HepG2 (cell line): ENCODE results near the gene ACE. TPM values are rescaled to one million over a fixed set of nuclear protein-coding genes. Genes with fewer than 3 reads are reported as not detected.

ENCODE experiments used
- ELF1 ChIP-seq: sonication (generic); formaldehyde crosslinking; IDR thresholded peaks from 2 replicates; pipeline ENCODE4 v1.4.0; 2020; ENCODE audit warnings: missing genetic modification reagents
- ELK4 ChIP-seq: sonication (generic); formaldehyde crosslinking; IDR thresholded peaks from 2 replicates; pipeline ENCODE4 v1.9.0; 2021; ENCODE audit warnings: missing genetic modification reagents, borderline replicate concordance
- GTF3A ChIP-seq: sonication (generic); formaldehyde crosslinking; conservative IDR thresholded peaks from 2 replicates; pipeline ENCODE4 v1.4.0; 2020; ENCODE audit warnings: mild to moderate bottlenecking, missing genetic modification reagents
- NCOR1 ChIP-seq: fragments of 200-600 bp; sonication (generic); IDR thresholded peaks from 2 replicates; pipeline ENCODE4 v1.7.0; 2017; ENCODE audit warnings: antibody characterized with exemption, low read length, borderline replicate concordance
- NFRKB ChIP-seq: fragments of 450-650 bp; IDR thresholded peaks from 2 replicates; pipeline ENCODE4 v1.6.1; 2017
- PBX3 ChIP-seq: sonication (generic); formaldehyde crosslinking; IDR thresholded peaks from 2 replicates; pipeline ENCODE4 v1.8.1; 2023; ENCODE audit warnings: missing genetic modification reagents, inconsistent platforms, borderline replicate concordance
- SMAD1 ChIP-seq: sonication (generic); formaldehyde crosslinking; IDR thresholded peaks from 2 replicates; pipeline ENCODE4 v1.4.0; 2020; ENCODE audit warnings: missing genetic modification reagents, low read depth, mild to moderate bottlenecking, borderline replicate concordance
- SOX13 ChIP-seq, 3 experiments: fragments of 450-650 bp in 1 of 3; sonication (generic) in 1 of 3; formaldehyde crosslinking in 1 of 3; IDR thresholded peaks in 2 of 3; conservative IDR thresholded peaks in 1 of 3; 2 replicates each; pipeline versions ENCODE4 v1.5.0 to v1.6.1; 2016 to 2020; ENCODE audit warnings: antibody characterized with exemption in 1 of 3, mild to moderate bottlenecking in 1 of 3, missing compliant biosample characterization in 1 of 3, missing genetic modification reagents in 1 of 3, moderate library complexity in 1 of 3
- SUZ12 ChIP-seq: fragments of 150-350 bp; IDR thresholded peaks from 2 replicates; pipeline ENCODE4 v1.6.1; 2014; ENCODE audit warnings: low read depth, low read length
- THAP11 ChIP-seq: IDR thresholded peaks from 2 replicates; pipeline ENCODE4 v1.6.1; 2016; ENCODE audit warnings: missing biosample characterization, missing genetic modification reagents
- ZBTB21 ChIP-seq: sonication (generic); formaldehyde crosslinking; IDR thresholded peaks from 2 replicates; pipeline ENCODE4 v1.4.0; 2020; ENCODE audit warnings: missing genetic modification reagents
- ZBTB39 ChIP-seq: sonication (generic); formaldehyde crosslinking; IDR thresholded peaks from 2 replicates; pipeline ENCODE4 v1.5.0; 2020; ENCODE audit warnings: missing genetic modification reagents
- ZNF136 ChIP-seq: sonication (generic); formaldehyde crosslinking; IDR thresholded peaks from 2 replicates; pipeline ENCODE4 v1.8.1; 2022; ENCODE audit warnings: low read depth, mild to moderate bottlenecking, moderate library complexity, missing genetic modification reagents
- ZNF256 ChIP-seq: sonication (generic); formaldehyde crosslinking; conservative IDR thresholded peaks from 2 replicates; pipeline ENCODE4 v1.4.0; 2020; ENCODE audit warnings: missing genetic modification reagents
- ZNF460 ChIP-seq: sonication (generic); formaldehyde crosslinking; IDR thresholded peaks from 2 replicates; pipeline ENCODE4 v1.5.1; 2020; ENCODE audit warnings: missing genetic modification reagents, mild to moderate bottlenecking, borderline replicate concordance
- ZNF557 ChIP-seq: sonication (generic); formaldehyde crosslinking; IDR thresholded peaks from 2 replicates; pipeline ENCODE4 v1.4.0; 2020; ENCODE audit warnings: missing genetic modification reagents
- ZNF782 ChIP-seq: sonication (generic); formaldehyde crosslinking; IDR thresholded peaks from 2 replicates; pipeline ENCODE4 v1.4.0; 2020; ENCODE audit warnings: missing genetic modification reagents, mild to moderate bottlenecking, borderline replicate concordance
- ZNF891 ChIP-seq: sonication (generic); formaldehyde crosslinking; IDR thresholded peaks from 2 replicates; pipeline ENCODE4 v1.5.0; 2020; ENCODE audit warnings: mild to moderate bottlenecking, missing genetic modification reagents
- polyA plus RNA-seq, 8 experiments: library from polyadenylated mRNA; depleted of rRNA in 3 of 8; stranded (reverse) in 7 of 8; unstranded in 1 of 8; fragments of >200 nt; fragmentation: Illumina TruSeq in 4 of 8; extraction: Trizol in 4 of 8; gene quantifications; 2 replicates each; pipeline versions ENCODE4 v1.2.1 to v1.2.3, GENCODE V29; 2011 to 2016; ENCODE audit warnings: low read depth in 4 of 8, missing spikeins in 1 of 8, mixed read lengths in 1 of 8; ENCODE audit not compliant: insufficient read depth in 1 of 8
- total RNA-seq, 5 experiments: library from RNA; depleted of rRNA; stranded (reverse); fragments of >200 nt; fragmentation: Illumina TruSeq; extraction: Trizol; gene quantifications; 2 replicates each; pipeline ENCODE4 v1.2.3, GENCODE V29; 2016; ENCODE audit warnings: low read depth in 1 of 5
- TF ChIP-seq, protein P1 (sequence below): sonication (generic); formaldehyde crosslinking; IDR thresholded peaks from 2 replicates; pipeline ENCODE4 v1.4.0; 2020; ENCODE audit warnings: mild to moderate bottlenecking, missing genetic modification reagents
- TF ChIP-seq, protein P2 (sequence below): conservative IDR thresholded peaks from 2 replicates; pipeline ENCODE4 v1.6.1; 2018; ENCODE audit warnings: missing genetic modification reagents

Gene ACE
- total and polyA plus RNA-seq, 2 of the 13 experiments (the other 11 are each of a cell fraction or from before 2014, with no cell fraction given): 0.08 to 0.13 TPM

DNA sequence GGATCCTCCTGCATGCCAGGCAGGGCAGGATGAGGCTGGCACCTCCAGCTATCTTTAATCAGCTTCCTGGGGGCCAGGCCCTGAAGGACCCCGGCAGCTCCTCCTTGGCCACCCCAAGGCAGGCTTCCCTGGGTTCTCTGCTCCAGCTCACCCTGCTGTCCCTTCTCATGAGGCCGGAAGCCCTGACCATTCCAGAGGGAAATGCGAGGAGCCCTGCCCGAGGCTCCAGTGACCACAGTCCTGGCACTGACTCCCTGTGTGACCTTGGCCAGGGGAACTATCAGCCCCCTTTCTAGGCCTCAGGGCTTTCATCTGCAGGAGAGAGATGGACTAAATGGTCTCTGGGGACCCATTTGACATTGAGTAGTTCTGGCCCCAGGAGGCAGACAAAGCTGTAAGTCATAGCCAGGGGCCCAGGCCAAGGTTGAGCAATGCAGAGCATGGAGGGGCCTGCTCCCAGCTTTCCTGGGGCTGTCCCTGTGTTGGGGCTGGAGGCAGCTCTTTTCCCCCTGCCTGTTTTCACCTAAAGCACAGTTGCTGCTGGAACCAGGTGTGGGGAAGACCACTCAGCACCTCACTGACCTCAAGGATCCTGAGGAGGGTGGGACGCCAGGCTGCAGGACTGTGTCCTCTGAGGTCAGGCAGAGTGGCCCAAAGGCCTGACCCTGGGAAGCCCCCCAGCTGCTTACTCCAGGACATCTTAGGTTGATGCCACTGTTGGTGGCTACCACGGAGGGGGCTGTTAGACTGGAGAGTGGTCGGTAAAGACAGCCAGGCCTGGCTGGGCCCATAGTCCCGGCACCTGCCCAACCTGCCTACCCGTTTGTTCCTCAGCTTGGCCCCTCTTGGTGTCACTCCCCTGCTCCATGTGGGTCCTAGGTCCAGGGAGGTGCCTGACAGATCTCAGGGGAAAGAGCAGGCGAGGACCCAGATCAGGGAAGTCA is 54.4 kb downstream of the ACE start (continued):
- TF ChIP-seq ZBTB39 (CRISPR knock-in tag) (0 out of 2 replicates have a peak, but pooled peaks have one; percentile 75), SMAD1 (CRISPR knock-in tag) (peak; percentile 33; the same call in 1 of the 2 replicates), ZNF782 (peak; percentile 79; the same call in 1 of the 2 replicates), ELK4 (CRISPR knock-in tag) (no peak), ZNF136 (peak; percentile 74; the same call in 1 of the 2 replicates), SOX13 (IDR thresholded peaks at IDR 0.05) (peak; percentile 68), SOX13 (CRISPR knock-in tag; conservative IDR thresholded peaks at IDR 0.05 in 1 of 2, IDR thresholded peaks at IDR 0.05 in 1 of 2) (peak in 1 of 2 experiments; percentile 88; a peak in 2 of 4 replicates), ZNF557 (CRISPR knock-in tag) (no peak), ZNF891 (peak; percentile 54; the same call in 1 of the 2 replicates), GTF3A (CRISPR knock-in tag) (0 out of 2 replicates have a peak, but pooled peaks have one; percentile 81), SUZ12 (no peak), NFRKB (no peak), THAP11 (peak; percentile 66), ZNF256 (CRISPR knock-in tag) (no peak), PBX3 (CRISPR knock-in tag) (no peak), NCOR1 (peak; percentile 51; the same call in 1 of the 2 replicates), ZBTB21 (CRISPR knock-in tag) (no peak), ZNF460 (peak; percentile 69; the same call in 1 of the 2 replicates), ELF1 (peak; percentile 78)
- TF ChIP-seq, protein P1, sequence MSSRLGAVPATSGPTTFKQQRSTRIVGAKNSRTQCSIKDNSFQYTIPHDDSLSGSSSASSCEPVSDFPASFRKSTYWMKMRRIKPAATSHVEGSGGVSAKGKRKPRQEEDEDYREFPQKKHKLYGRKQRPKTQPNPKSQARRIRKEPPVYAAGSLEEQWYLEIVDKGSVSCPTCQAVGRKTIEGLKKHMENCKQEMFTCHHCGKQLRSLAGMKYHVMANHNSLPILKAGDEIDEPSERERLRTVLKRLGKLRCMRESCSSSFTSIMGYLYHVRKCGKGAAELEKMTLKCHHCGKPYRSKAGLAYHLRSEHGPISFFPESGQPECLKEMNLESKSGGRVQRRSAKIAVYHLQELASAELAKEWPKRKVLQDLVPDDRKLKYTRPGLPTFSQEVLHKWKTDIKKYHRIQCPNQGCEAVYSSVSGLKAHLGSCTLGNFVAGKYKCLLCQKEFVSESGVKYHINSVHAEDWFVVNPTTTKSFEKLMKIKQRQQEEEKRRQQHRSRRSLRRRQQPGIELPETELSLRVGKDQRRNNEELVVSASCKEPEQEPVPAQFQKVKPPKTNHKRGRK (CRISPR knock-in tag): no peak
- TF ChIP-seq, protein P2, sequence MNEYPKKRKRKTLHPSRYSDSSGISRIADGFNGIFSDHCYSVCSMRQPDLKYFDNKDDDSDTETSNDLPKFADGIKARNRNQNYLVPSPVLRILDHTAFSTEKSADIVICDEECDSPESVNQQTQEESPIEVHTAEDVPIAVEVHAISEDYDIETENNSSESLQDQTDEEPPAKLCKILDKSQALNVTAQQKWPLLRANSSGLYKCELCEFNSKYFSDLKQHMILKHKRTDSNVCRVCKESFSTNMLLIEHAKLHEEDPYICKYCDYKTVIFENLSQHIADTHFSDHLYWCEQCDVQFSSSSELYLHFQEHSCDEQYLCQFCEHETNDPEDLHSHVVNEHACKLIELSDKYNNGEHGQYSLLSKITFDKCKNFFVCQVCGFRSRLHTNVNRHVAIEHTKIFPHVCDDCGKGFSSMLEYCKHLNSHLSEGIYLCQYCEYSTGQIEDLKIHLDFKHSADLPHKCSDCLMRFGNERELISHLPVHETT: 0 out of 2 replicates have a peak, but pooled peaks have one; percentile 48
